Muscle layer of colon (tissue), 2 donors: Measurements from ENCODE around the gene STAT4.

Experiments
- H3K27ac ChIP-seq: one replicate; pipeline ENCODE4 v1.7.0; 2013; ENCODE audit warnings: low read depth, mild to moderate bottlenecking, low read length, moderate library complexity
- H3K27me3 ChIP-seq, 2 donors: one replicate each; pipeline ENCODE4 v1.7.0; 2013; ENCODE audit warnings: low read length in 2 of 2, mild to moderate bottlenecking in 2 of 2; ENCODE audit not compliant: insufficient read depth in 2 of 2, control insufficient read depth in 1 of 2
- H3K36me3 ChIP-seq: one replicate; pipeline ENCODE4 v1.7.0; 2013; ENCODE audit warnings: mild to moderate bottlenecking, low read length; ENCODE audit not compliant: insufficient read depth
- H3K4me1 ChIP-seq: one replicate; pipeline ENCODE4 v1.7.0; 2013; ENCODE audit warnings: mild to moderate bottlenecking, low read length; ENCODE audit not compliant: insufficient read depth
- H3K4me3 ChIP-seq, 2 donors: one replicate each; pipeline ENCODE4 v1.7.0; 2013; ENCODE audit warnings: low read length in 2 of 2, low read depth in 1 of 2, mild to moderate bottlenecking in 1 of 2, moderate library complexity in 1 of 2
- H3K9ac ChIP-seq: one replicate; pipeline ENCODE4 v1.7.0; 2013; ENCODE audit warnings: low read length
- H3K9me3 ChIP-seq: one replicate; pipeline ENCODE4 v1.7.0; 2013; ENCODE audit warnings: mild to moderate bottlenecking, low read length
- donor health status: abdominal sarcoma.
- donor health status: Adenocarcinoma of cecum.

The STAT4 gene

DNA sequence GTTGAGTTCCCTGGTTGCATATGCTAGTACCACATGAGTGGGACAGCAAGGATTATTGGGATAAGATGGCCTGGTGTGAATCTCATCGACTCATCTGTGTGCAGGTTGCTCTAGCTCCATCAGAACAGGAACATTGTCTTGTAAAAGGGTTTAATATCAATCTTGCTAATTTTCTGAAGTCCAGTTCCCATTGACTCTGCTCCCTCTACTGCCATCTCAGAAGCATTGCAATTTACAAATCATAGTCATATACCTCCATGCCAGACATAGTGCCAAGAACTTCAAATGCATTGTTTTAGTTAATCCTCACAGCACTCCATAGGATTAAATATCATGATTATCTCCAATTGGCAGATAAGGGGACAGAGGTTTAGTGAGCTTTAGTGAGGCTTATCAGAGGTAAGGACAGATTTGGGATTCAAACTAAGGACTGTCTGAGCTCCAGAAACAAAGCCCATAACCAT is 4.8 kb upstream of the STAT4 start:
- H3K4me3 ChIP-seq = no peak overlapping the region
- H3K27me3 ChIP-seq = no peaks in the 10 kb centered on the region
- no peaks in the 10 kb centered on the region for H3K9me3 ChIP-seq
- no peaks in the 10 kb centered on the region for H3K4me1 ChIP-seq
- H3K36me3 ChIP-seq = no peaks in the 10 kb centered on the region
- H3K9ac ChIP-seq = no peak overlapping the region
- H3K27ac ChIP-seq = no peak overlapping the region

DNA sequence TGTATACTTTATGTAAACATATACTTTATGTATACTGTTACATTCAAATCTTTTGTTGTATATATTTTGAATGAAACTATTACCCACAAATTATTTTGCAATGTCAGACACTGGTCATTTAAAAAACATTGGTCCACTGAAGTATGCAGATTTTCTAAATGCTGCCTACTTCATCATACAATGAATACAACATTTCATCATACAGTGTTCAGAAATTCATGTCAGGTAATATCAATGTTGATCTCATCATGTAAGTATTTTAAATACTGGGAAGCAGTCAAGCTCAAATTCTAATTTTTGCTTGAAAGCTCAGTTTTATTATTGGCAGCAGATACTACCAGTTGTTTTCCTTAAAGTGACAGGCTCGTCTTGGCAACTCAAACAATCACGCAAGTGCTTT is 2.9 kb upstream of the STAT4 start:
- H3K9me3 ChIP-seq = no peaks in the 10 kb centered on the region
- H3K36me3 ChIP-seq = no peaks in the 10 kb centered on the region
- no peaks in the 10 kb centered on the region for H3K4me1 ChIP-seq
- no peak overlapping the region for H3K9ac ChIP-seq
- no peak overlapping the region for H3K27ac ChIP-seq
- no peaks in the 10 kb centered on the region for H3K27me3 ChIP-seq
- H3K4me3 ChIP-seq = no peak overlapping the region

DNA sequence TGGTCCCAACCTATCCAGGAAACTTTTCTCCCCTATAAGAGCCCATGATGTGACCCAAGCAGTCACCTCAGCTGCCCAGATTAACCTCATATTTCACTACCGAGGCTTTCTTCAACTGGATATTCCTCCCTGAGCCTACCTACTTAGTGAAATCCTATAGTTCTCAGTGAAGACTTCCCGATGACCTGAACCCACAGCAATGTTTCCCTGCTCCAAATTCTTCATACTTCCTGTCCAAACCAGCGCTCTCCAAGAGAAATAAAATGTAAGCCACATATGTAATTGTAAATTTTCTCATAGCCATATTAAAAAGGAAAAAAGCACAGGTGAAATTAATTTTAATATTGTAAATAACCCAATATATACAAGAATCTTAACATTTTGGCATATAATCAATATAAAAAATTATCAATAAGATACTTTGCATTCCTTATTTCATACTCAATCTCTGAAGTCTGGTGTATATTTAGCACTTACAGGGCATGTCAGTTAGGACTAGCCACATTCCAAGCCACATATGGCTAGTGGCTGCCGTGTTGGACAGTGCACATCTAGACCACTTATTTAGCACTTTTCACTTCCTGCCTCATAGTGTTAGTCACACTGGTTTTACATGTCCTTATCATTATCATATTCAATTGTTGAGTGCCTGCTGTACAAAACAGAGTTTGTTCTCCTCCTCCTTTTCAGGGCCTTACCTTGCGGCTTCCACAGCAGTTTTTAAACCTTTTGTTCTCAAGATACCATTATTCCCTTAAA is 1.9 kb upstream of the STAT4 start:
- no peaks in the 10 kb centered on the region for H3K9me3 ChIP-seq
- no peak overlapping the region for H3K27ac ChIP-seq
- no peaks in the 10 kb centered on the region for H3K36me3 ChIP-seq
- no peaks in the 10 kb centered on the region for H3K4me1 ChIP-seq
- H3K9ac ChIP-seq = no peak overlapping the region
- no peaks in the 10 kb centered on the region for H3K27me3 ChIP-seq
- no peak overlapping the region for H3K4me3 ChIP-seq

DNA sequence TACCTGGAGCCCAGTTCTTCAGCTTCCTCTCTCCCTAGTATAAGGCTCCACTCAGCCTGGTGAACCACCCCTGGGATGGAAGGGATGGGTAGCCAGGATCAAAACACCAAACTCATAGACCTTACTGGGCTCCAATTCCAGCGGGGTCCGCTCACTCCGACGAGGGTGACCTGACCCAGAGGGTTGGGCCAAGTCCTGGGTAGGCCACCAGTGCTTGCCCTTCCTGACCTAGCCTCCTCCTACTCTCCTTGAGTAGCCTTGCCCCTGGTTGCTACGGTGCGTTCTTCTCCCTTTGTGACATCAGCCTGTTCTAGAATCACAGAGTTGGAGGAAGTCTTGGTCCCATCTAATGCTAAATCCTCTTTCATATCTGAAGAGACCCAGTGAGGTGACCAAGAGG is 537 bp upstream of the STAT4 start:
- H3K27ac ChIP-seq = no peak overlapping the region

DNA sequence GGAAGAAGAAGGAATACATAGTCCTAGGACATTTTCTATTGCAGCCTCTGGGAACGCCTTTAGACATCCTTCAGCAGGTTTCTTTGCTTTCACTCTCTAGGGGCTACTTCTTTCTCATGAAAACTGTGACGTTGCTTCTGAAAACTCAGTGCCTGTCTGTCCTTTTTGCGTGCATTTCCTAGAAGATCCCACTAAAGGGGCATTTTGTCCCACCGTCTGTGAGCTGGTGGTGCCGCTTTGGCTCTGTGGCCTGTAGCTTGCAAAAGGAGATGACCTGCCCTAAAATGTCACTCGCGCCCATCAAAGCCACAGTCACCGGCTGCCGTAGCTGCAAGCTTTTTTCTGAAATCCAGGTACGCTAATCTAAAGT is 579 bp downstream of the STAT4 start:
- H3K27ac ChIP-seq = no peak overlapping the region
- H3K4me1 ChIP-seq = no peaks in the 10 kb centered on the region
- H3K4me3 ChIP-seq = peak overlapping the region; percentile 41 to 71
- no peaks in the 10 kb centered on the region for H3K36me3 ChIP-seq
- no peaks in the 10 kb centered on the region for H3K9me3 ChIP-seq
- H3K27me3 ChIP-seq = no peaks in the 10 kb centered on the region
- H3K9ac ChIP-seq = no peak overlapping the region

More for the DNA sequence above, 537 bp upstream of the STAT4 start:
- peak overlapping the region in 1 of 2 donors; percentile 71 for H3K4me3 ChIP-seq
- no peaks in the 10 kb centered on the region for H3K27me3 ChIP-seq
- H3K9ac ChIP-seq = no peak overlapping the region
- H3K9me3 ChIP-seq = no peaks in the 10 kb centered on the region
- no peaks in the 10 kb centered on the region for H3K36me3 ChIP-seq
- no peaks in the 10 kb centered on the region for H3K4me1 ChIP-seq

DNA sequence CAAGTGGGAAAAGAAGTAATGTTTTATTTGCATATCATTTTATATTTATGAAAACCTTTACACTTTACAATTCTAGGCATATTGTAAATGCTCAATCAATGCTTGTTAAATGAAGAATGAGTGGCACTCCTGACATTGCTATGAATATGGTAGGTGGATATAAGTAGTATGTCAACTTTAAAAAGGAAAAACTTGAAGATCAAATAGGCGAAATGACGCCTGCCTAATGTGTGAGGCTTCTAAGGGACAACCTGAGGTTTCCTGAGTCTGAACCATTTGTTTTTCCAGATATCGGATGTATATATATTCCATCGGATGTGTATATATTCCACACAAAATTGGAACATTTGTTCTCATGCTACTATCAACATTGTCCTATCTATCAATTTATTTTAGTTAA is 1.4 kb downstream of the STAT4 start:
- Histone ChIP-seq H3K4me1 (no peaks in the 10 kb centered on the region), H3K9me3 (no peaks in the 10 kb centered on the region), H3K9ac (no peak overlapping the region), H3K36me3 (no peaks in the 10 kb centered on the region), H3K4me3 (no peak overlapping the region), H3K27me3 (no peaks in the 10 kb centered on the region), H3K27ac (no peak overlapping the region)

DNA sequence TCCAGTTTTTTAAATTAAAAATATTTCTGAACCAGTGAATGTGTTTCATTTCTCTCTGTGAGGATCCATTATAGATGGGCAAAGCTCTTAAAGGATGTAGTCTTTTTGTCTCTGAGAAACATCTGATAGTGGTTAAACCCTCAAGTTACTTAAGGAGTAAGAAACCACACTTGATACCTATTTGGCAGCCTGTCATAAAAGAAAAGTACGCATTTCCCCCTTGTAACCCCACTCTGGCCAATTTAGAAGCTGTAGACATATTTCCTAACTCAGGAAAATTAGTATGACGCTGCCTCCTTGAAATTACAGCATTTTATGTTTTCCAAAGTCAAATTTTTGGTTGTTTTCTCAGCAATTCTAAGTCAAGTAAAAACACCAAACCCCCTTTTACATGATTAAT is 2.0 kb downstream of the STAT4 start:
- Histone ChIP-seq H3K9ac (no peak overlapping the region), H3K27ac (no peak overlapping the region), H3K36me3 (no peaks in the 10 kb centered on the region), H3K4me1 (no peaks in the 10 kb centered on the region), H3K4me3 (no peak overlapping the region), H3K9me3 (no peaks in the 10 kb centered on the region), H3K27me3 (no peaks in the 10 kb centered on the region)

DNA sequence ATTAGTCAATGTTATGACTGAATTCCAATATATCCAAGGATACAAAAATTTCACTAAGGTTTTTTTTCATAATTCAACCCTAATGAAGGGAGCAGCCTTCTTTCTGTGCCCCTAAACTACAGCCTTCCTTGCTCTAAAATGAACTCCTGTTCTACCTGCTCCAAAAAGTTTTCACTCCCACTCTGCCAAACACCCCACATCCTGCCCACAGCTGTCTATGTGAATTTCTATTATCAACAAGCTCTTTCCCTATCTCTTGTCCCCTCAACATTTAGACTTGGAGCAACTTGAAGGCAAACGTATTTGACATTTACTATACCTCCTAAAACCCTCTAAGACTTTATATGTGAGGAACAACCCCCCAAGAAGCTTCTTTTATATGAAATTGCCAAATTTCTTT is 2.5 kb downstream of the STAT4 start:
- Histone ChIP-seq H3K9ac (no peak overlapping the region), H3K27me3 (no peaks in the 10 kb centered on the region), H3K9me3 (no peaks in the 10 kb centered on the region), H3K27ac (no peak overlapping the region), H3K4me3 (no peak overlapping the region), H3K36me3 (no peaks in the 10 kb centered on the region), H3K4me1 (no peaks in the 10 kb centered on the region)

DNA sequence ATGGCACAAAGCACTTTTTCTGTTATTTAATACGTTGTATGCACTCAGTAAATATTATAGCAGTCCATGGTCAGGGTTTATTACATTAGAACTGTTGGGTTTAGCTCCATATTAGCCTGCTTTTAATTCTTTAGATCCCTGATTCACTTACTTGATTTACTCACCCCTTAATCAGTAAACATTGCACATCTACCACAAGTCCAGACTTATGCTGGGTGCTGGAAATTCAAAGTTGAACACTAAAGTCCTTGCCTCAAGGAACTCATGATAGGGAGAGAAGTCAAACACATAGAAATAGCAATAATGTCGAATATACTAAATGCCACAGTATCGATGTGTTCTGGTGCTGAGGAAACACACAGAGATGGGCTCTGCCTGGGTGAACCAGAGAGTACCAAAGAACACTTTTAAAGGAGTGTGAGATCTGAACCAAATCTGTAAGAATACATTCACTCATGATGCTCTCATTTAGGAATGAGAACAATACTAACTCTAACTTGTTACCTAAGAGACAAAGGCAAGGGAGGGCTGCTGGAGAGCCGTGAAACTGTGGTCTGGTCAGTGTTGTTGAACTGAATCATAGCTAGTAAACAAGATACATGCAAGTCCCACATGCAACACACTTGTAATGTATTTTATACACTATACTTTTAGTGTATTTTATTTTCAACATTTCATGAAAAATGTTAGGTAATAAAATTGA is 4.9 kb downstream of the STAT4 start:
- no peak overlapping the region for H3K27ac ChIP-seq
- no peaks in the 10 kb centered on the region for H3K36me3 ChIP-seq
- H3K9me3 ChIP-seq = no peaks in the 10 kb centered on the region
- no peaks in the 10 kb centered on the region for H3K27me3 ChIP-seq
- H3K9ac ChIP-seq = no peak overlapping the region
- no peaks in the 10 kb centered on the region for H3K4me1 ChIP-seq
- H3K4me3 ChIP-seq = no peak overlapping the region

DNA sequence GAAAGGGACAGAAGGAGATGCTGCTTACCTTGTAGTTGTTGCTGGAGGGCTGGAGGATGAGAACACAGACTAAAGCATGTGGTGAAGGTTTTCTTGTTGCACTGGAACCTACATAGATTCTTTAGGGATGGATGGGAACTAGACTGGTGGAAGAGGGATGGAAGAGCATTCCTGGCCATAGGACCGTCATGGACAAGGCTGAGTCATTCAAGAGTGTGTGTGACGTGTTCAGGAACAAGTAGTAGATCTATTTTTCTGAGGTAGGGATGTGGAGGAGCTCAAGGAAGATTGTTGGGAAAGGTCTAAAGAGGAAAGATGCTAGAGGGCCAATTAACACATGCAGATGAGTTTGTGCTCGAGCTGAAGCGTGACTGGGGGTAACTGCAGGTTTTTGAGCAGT is 6.6 kb downstream of the STAT4 start:
- H3K4me1 ChIP-seq = no peaks in the 10 kb centered on the region
- no peaks in the 10 kb centered on the region for H3K27me3 ChIP-seq
- no peak overlapping the region for H3K27ac ChIP-seq
- no peaks in the 10 kb centered on the region for H3K9me3 ChIP-seq
- no peak overlapping the region for H3K4me3 ChIP-seq
- no peaks in the 10 kb centered on the region for H3K36me3 ChIP-seq
- no peak overlapping the region for H3K9ac ChIP-seq

DNA sequence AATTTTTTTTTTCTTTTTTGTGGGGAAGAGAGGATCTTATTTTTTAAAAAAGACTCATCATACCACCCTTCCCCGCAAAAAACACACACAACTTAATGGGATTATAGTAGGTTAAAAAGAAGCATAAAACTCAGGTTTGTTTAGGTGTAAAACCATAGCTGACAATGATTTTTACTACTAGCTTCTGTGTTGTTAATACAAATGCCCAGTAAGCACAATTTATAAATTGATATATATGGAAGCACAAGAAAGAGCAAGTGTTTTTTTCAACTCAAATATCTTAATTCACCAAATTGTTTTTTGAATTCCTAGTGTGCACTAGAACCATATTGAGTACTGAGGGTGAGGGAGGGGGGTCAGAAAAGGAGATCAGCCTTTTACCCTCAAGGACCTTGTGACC is 7.0 kb downstream of the STAT4 start:
- Histone ChIP-seq H3K4me3 (no peak overlapping the region), H3K9ac (no peak overlapping the region), H3K36me3 (no peaks in the 10 kb centered on the region), H3K9me3 (no peaks in the 10 kb centered on the region), H3K4me1 (no peaks in the 10 kb centered on the region), H3K27me3 (no peaks in the 10 kb centered on the region), H3K27ac (no peak overlapping the region)

DNA sequence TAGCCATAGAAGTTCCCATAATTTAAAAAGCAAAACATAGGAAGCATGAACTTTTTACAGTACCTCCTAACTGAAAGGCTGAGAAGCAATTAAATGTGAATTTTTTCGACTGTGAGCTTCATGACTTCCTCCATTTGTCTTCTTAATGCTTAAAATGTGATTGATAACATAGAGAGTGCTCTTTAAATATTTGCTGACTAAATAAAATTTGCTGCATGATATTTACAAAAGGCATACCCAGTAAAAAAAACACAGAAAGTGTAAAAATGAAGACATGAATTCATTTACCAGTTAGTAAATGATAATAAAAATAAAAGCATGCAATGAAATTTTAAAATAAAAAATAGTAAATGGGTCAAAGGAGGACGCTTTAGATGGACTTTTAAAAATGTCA is 21.9 kb downstream of the STAT4 start:
- no peak overlapping the region for H3K27ac ChIP-seq
- H3K9ac ChIP-seq = no peak overlapping the region
- H3K9me3 ChIP-seq = no peaks in the 10 kb centered on the region
- H3K36me3 ChIP-seq = no peaks in the 10 kb centered on the region
- H3K4me3 ChIP-seq = no peak overlapping the region
- H3K27me3 ChIP-seq = no peaks in the 10 kb centered on the region
- no peaks in the 10 kb centered on the region for H3K4me1 ChIP-seq
